AG04450 (cell line): Measurements from ENCODE around the gene LNPEP. TPM values are rescaled to one million over a fixed set of nuclear protein-coding genes. Genes with fewer than 3 reads are reported as not detected.

Experiments used
- CTCF ChIA-PET: fragments of 300-600, 350-600 bp; formaldehyde crosslinking; extraction: SDS; loops from one replicate; lab custom pipeline; 2022; ENCODE audit warnings: antibody characterized with exemption, inconsistent platforms; lab: Charles Lee
- POLR2A ChIA-PET: fragments of 350-600 bp; formaldehyde crosslinking; extraction: SDS; loops from one replicate; lab custom pipeline; 2021; ENCODE audit warnings: antibody characterized with exemption, inconsistent platforms; lab: Yijun Ruan, JAX
- DNase-seq: peaks from one replicate; pipeline ENCODE4 v3.0.0-alpha.2; 2011; ENCODE audit warnings: low read depth, low spot score
- H3K27ac ChIP-seq: one replicate; pipeline ENCODE4 v1.5.1; 2012; ENCODE audit warnings: low read depth, low read length, control low read depth
- H3K27me3 ChIP-seq: one replicate; pipeline ENCODE4 v1.6.0; 2012; ENCODE audit warnings: low read length; ENCODE audit not compliant: control insufficient read depth, insufficient read depth
- H3K4me3 ChIP-seq: 2 replicates; pipeline ENCODE4 v1.5.1; 2011; ENCODE audit warnings: mild to moderate bottlenecking, low read depth, low read length, control low read depth
- H3K9me3 ChIP-seq: 2 replicates; pipeline ENCODE4 v1.5.1; 2012; ENCODE audit warnings: low read length; ENCODE audit not compliant: control insufficient read depth, insufficient read depth
- polyA plus RNA-seq: library from polyadenylated mRNA; depleted of rRNA; stranded (reverse); fragments of >200 nt; gene quantifications from 2 replicates; pipeline ENCODE4 v1.2.3, GENCODE V29; 2011
- TF ChIP-seq, protein P1 (sequence below): IDR thresholded peaks from 2 replicates; pipeline ENCODE4 v1.5.1; 2011; ENCODE audit warnings: low read depth, low read length, control low read depth, inconsistent platforms

The LNPEP gene
- polyA plus RNA-seq, 1 experiment, result 13.4 TPM

DNA sequence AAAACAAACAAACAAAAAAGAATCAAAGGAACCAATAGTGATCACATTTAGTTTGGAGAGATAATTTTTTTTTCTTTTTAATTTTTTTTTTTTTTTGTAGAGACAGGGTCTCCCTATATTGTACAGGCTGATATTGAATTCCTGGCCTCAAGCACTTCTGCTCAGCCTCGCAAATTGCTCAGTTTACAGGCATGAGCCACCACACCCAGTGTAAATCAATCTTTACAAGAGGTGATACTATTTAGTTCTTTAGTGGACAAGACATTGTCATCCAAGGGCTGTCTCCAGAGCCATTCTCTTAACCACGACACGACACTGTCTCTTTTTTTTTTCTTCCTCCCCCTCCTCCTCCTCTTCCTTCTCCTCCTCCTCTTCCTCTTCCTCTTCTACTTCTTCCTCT is 30.0 kb upstream of the LNPEP start:
- no peak overlapping the region for H3K27ac ChIP-seq
- no peak for DNase-seq
- POLR2A ChIA-PET, result no interaction called here
- no peaks in the 10 kb centered on the region for H3K27me3 ChIP-seq
- CTCF ChIA-PET, result interaction anchor here (0.7 kb wide), 1 partner anchor 37 kb away, joined by 4 read pairs; no protein-coding TSS in a partner anchor
- TF ChIP-seq, protein P1, sequence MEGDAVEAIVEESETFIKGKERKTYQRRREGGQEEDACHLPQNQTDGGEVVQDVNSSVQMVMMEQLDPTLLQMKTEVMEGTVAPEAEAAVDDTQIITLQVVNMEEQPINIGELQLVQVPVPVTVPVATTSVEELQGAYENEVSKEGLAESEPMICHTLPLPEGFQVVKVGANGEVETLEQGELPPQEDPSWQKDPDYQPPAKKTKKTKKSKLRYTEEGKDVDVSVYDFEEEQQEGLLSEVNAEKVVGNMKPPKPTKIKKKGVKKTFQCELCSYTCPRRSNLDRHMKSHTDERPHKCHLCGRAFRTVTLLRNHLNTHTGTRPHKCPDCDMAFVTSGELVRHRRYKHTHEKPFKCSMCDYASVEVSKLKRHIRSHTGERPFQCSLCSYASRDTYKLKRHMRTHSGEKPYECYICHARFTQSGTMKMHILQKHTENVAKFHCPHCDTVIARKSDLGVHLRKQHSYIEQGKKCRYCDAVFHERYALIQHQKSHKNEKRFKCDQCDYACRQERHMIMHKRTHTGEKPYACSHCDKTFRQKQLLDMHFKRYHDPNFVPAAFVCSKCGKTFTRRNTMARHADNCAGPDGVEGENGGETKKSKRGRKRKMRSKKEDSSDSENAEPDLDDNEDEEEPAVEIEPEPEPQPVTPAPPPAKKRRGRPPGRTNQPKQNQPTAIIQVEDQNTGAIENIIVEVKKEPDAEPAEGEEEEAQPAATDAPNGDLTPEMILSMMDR, result no peak
- no peak overlapping the region for H3K4me3 ChIP-seq
- no peaks in the 10 kb centered on the region for H3K9me3 ChIP-seq

DNA sequence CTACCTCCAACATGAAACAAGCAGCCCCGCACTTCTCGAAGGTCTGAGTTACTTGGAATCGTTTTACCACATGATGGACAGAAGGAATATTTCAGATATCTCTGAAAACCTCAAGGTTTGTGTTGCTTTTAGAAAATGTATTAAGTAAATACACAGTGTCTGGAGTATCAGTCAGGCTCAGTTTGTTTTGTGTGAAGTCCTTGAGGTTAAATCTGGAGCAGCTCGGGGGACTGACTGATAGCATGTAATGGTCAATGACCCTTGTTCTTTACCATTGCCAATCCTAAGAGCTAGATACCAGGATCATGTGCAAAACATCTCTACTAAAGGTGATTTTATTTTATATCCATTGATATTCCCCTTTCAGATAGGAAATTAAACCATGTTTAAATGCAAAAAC is 26.9 kb upstream of the LNPEP start:
- H3K4me3 ChIP-seq, result no peak overlapping the region
- POLR2A ChIA-PET, result no interaction called here
- CTCF ChIA-PET, result no interaction called here
- no peak overlapping the region for H3K27ac ChIP-seq
- H3K27me3 ChIP-seq, result no peaks in the 10 kb centered on the region
- TF ChIP-seq, protein P1, result no peak
- H3K9me3 ChIP-seq, result no peaks in the 10 kb centered on the region
- no peak for DNase-seq

DNA sequence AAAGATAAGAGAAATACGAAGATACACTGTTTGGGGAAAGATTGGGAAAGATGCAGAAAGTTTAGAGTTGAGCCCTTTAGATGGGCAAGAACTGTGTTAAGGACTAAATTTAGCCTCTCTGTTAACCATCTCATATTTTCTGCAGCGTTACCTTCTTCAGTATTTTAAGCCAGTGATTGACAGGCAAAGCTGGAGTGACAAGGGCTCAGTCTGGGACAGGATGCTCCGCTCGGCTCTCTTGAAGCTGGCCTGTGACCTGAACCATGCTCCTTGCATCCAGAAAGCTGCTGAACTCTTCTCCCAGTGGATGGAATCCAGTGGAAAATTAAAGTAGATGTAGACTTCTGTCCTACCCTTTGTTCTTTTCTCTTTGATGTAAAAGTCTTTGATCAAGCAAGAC is 26.4 kb upstream of the LNPEP start:
- no peak overlapping the region for H3K4me3 ChIP-seq
- no peak overlapping the region for H3K27ac ChIP-seq
- CTCF ChIA-PET, result no interaction called here
- DNase-seq, result no peak
- POLR2A ChIA-PET, result no interaction called here
- no peaks in the 10 kb centered on the region for H3K27me3 ChIP-seq
- TF ChIP-seq, protein P1, result no peak
- no peaks in the 10 kb centered on the region for H3K9me3 ChIP-seq

DNA sequence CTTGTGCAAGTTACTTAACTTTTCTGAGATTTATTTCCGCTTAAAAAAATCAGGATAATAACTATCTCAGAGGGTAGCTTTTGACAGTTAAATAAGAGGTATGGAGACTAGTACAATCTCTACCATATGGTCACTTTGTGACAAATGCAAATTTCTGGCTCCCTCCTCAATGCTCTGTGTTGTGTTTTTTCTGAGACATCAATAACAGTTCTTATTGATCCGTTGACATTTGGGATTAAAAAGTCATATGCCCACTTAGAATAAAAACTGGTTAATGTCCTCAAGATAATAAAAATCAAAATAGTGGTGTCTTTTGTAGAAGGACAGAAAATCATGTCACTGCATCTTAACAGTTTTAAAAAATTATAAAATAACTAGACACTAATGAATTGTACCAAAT is 24.7 kb upstream of the LNPEP start:
- Histone ChIP-seq H3K9me3 (no peaks in the 10 kb centered on the region), H3K4me3 (no peak overlapping the region), H3K27ac (no peak overlapping the region), H3K27me3 (no peaks in the 10 kb centered on the region)
- POLR2A ChIA-PET, result no interaction called here
- DNase-seq, result no peak
- CTCF ChIA-PET, result no interaction called here
- TF ChIP-seq, protein P1, result no peak

DNA sequence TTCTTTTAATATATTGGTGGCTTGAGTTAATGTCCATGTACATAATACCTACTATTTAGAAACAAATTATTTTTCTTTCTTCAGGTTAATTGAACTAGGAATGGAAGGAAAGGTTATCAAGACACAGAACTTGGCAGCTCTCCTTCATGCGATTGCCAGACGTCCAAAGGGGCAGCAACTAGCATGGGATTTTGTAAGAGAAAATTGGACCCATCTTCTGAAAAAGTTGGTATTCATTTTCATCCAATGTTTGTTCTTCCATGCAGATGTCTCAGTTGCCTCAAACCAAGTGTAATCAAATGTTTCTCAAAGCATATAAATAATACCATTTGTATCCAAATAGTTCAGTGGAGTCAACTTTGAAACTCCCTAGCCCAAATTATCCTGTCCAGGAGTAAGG is 22.6 kb upstream of the LNPEP start:
- DNase-seq, result no peak
- H3K9me3 ChIP-seq, result no peaks in the 10 kb centered on the region
- H3K4me3 ChIP-seq, result no peak overlapping the region
- ChIA-PET CTCF (no interaction called here), POLR2A (interaction anchor here (0.8 kb wide), 1 partner anchor 9 kb away, joined by 3 read pairs; no protein-coding TSS in a partner anchor)
- H3K27ac ChIP-seq, result no peak overlapping the region
- TF ChIP-seq, protein P1, result no peak
- H3K27me3 ChIP-seq, result no peaks in the 10 kb centered on the region
